ENCODE measurements around the gene ADGRA1.

ADGRA1 gene

DNA sequence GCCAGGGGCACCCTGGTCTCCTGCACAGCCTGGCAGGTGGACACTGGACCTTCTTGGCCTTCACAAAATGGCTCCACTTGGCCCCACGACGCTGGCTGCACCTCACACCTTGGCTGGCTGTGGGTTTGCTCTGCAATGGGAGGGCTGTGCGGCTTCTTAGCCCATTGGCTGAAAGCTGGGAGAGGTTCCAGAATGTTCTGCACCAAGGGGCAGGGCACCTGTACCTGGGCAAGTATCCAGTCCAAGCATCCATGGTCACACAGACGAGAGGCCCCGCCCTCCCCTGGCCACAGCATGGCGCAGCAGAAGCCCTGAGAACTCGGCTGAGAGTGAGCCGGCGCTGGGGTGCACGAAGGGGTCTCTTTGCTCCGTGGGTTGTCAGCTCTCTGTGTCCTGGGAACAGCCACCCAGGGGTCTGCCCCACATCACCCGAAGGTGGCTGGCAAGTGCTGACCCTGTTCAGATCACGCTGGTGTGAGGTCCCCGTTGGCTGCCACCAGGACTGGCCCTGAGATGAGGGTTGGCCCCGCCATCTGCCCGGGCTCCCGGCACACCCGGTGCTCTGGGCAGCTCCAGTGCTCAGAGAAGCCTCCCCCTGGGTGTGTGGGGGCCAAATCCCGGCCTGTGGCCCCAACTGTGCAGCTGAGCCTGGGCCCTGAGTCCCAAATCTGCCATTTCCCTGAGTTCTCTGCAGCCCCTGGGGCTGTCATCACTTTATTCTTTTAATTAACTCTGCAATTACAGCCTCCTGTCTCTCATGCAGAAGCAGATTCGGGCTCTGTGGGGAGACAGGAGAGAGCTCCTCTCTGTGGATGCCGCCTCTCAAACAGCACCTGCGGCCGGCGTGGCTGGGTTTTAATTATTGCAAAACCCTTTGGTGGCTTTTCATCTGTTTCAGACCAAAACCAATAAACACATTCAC is 19.4 kb upstream of the ADGRA1 start:
- H3K4me3 ChIP-seq (ENCODE audit: low read length) = no peak overlapping the region
- TF ChIP-seq, protein P1, sequence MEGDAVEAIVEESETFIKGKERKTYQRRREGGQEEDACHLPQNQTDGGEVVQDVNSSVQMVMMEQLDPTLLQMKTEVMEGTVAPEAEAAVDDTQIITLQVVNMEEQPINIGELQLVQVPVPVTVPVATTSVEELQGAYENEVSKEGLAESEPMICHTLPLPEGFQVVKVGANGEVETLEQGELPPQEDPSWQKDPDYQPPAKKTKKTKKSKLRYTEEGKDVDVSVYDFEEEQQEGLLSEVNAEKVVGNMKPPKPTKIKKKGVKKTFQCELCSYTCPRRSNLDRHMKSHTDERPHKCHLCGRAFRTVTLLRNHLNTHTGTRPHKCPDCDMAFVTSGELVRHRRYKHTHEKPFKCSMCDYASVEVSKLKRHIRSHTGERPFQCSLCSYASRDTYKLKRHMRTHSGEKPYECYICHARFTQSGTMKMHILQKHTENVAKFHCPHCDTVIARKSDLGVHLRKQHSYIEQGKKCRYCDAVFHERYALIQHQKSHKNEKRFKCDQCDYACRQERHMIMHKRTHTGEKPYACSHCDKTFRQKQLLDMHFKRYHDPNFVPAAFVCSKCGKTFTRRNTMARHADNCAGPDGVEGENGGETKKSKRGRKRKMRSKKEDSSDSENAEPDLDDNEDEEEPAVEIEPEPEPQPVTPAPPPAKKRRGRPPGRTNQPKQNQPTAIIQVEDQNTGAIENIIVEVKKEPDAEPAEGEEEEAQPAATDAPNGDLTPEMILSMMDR (IDR thresholded peaks at IDR 0.05; ENCODE audit: insufficient read depth, low read depth, low read length, missing control alignments) = no peak
- DNase-seq (ENCODE audit: low read depth) = no peak

- DNase-seq (ENCODE audit: low read depth) = no peak
- no peak overlapping the region for H3K4me3 ChIP-seq (ENCODE audit: low read length)
- TF ChIP-seq, protein P1 (IDR thresholded peaks at IDR 0.05; ENCODE audit: insufficient read depth, low read depth, low read length, missing control alignments) = no peak
Measured at GRCh38 chr10:133069033-133069525, 18.6 kb upstream of the ADGRA1 start.

DNA sequence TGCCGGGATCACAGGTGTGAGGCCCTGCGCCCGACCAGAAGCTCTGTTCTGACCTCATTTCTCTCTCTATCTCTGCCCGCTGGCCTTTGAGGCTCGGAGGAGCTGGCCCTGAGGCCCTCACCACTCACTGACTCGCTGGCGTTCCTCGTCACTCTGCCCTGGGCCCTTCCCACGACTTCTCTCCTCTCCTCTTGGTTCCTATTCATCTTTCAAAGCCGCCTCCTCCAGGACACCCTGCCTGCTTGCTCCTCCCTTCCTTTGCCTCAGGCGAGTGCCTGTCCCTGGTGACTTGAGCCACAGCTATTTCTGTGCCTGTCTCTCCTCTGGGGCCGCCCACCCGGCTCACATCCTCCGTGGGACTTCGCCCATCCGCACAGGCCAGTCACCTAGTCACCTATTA is 17.3 kb upstream of the ADGRA1 start:
- no peak for DNase-seq (ENCODE audit: low read depth)
- TF ChIP-seq, protein P1 (IDR thresholded peaks at IDR 0.05; ENCODE audit: insufficient read depth, low read depth, low read length, missing control alignments) = no peak
- no peak overlapping the region for H3K4me3 ChIP-seq (ENCODE audit: low read length)

DNA sequence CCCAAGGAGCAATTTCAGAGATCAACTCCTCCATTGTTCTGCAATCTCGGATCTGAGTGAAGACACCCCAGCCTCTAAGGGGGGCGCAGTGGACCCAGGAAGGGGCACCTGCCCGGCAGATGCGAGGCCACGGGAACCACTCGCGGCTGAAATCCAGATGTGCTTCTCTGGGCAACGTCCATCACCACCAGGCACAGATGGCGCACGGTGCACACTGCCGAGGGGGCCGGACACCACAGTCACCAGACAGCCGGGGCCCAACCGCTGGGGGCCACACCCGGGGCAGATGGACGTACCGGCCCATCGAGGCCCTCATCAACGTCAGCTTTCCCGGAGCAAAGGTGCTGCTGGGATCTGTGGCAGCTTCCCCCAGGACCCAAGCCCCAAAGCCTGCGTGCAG is 16.9 kb upstream of the ADGRA1 start:
- DNase-seq (ENCODE audit: low read depth) = no peak
- TF ChIP-seq, protein P1 (IDR thresholded peaks at IDR 0.05; ENCODE audit: insufficient read depth, low read depth, low read length, missing control alignments) = no peak
- no peak overlapping the region for H3K4me3 ChIP-seq (ENCODE audit: low read length)

DNA sequence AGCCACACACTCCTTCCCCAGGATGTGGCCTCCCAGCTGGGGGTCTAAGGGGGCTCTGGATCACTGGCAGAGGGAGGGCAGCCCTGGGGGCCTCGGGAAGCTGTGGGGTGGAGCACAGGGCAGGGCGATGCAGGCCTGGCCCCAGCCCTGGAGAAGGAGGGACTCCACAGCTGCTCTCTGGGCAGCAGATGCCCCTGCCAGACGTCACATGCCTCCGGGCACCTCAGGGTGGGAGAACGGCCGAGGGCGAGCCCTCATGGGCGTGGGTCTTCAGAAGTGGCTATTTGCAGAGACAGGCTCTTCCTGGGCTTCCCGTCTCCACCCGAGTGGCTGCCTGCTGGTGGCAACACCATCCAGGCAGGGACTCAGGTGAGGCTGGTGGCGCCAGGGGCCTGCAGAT is 16.0 kb upstream of the ADGRA1 start:
- H3K4me3 ChIP-seq (ENCODE audit: low read length) = no peak overlapping the region
- DNase-seq (ENCODE audit: low read depth) = no peak
- TF ChIP-seq, protein P1 (IDR thresholded peaks at IDR 0.05; ENCODE audit: insufficient read depth, low read depth, low read length, missing control alignments) = no peak

DNA sequence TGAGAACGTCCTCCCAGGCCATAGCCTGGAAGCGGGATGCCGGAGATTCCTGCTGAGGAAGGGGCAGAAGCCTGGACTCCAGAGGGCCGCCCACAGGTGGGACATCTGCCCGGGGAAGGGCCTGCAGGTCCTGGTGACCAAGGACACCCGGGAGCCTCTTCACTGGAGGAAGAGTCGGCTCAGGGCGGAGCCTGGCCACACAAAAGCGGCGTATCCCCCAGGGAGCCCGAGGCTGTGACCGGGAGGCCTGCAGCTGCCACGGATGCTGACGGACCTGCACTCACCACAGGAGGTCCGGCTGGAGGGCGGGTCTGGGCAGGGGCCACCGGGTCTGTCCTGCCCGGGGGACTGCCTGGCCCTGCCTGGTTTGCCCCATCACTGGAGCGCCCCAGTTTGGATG is 15.5 kb upstream of the ADGRA1 start:
- no peak overlapping the region for H3K4me3 ChIP-seq (ENCODE audit: low read length)
- no peak for DNase-seq (ENCODE audit: low read depth)
- TF ChIP-seq, protein P1 (IDR thresholded peaks at IDR 0.05; ENCODE audit: insufficient read depth, low read depth, low read length, missing control alignments) = no peak
